Chondrocyte (in vitro differentiated cells): ENCODE data around the gene KRCC1. TPM values are rescaled to one million over a fixed set of nuclear protein-coding genes. Genes with fewer than 3 reads are reported as not detected.

Experiments used
- DNase-seq: peaks from one replicate; pipeline ENCODE4 v3.0.0; 2021; ENCODE audit warnings: mixed read lengths, low spot score
- H3K27ac Mint-ChIP-seq: one replicate; pipeline ENCODE4 v1.8.0; 2021; ENCODE audit warnings: mild to moderate bottlenecking, moderate library complexity, mixed read lengths; ENCODE audit not compliant: unreplicated experiment
- H3K27me3 Mint-ChIP-seq: 2 replicates; pipeline ENCODE4 v1.8.0; 2021; ENCODE audit warnings: low read depth, mixed read lengths
- H3K36me3 Mint-ChIP-seq: 2 replicates; pipeline ENCODE4 v1.8.0; 2021; ENCODE audit warnings: low read depth, mixed read lengths
- H3K4me1 Mint-ChIP-seq: 2 replicates; pipeline ENCODE4 v1.8.0; 2021; ENCODE audit warnings: low read depth, mild to moderate bottlenecking, mixed read lengths
- H3K4me3 Mint-ChIP-seq: one replicate; pipeline ENCODE4 v1.8.0; 2021; ENCODE audit warnings: mild to moderate bottlenecking, moderate library complexity, mixed read lengths; ENCODE audit not compliant: unreplicated experiment
- H3K9me3 Mint-ChIP-seq: 2 replicates; pipeline ENCODE4 v1.8.0; 2021; ENCODE audit warnings: low read depth, mixed read lengths
- CTCF ChIP-seq: fragments of 200-600 bp; sonication (generic); IDR thresholded peaks from 2 replicates; pipeline ENCODE4 v1.5.0; 2021; ENCODE audit warnings: antibody characterized with exemption, mild to moderate bottlenecking, moderate library complexity
- total RNA-seq: library from RNA; stranded (reverse); gene quantifications from 3 replicates; pipeline ENCODE4 v1.2.1, GENCODE V29; 2021

Gene KRCC1
- total RNA-seq, 1 donor from 2014 or later = 25.3 TPM

GRCh38 chr2:88078643-88079172 lies 23.1 kb upstream of the KRCC1 start:
- Mint-ChIP-seq H3K27me3 (peaks cover 5% of the 10 kb centered on the region), H3K9me3 (peaks cover 7% of the 10 kb centered on the region), H3K27ac (no peak overlapping the region), H3K4me3 (no peak overlapping the region), H3K36me3 (no peaks in the 10 kb centered on the region), H3K4me1 (peaks cover 8% of the 10 kb centered on the region)
- no peak for TF ChIP-seq CTCF
- DNase-seq = no peak

GRCh38 chr2:88077080-88077479 lies 21.5 kb upstream of the KRCC1 start:
- H3K4me1 Mint-ChIP-seq = peaks cover 8% of the 10 kb centered on the region
- no peaks in the 10 kb centered on the region for H3K27me3 Mint-ChIP-seq
- no peak overlapping the region for H3K4me3 Mint-ChIP-seq
- H3K9me3 Mint-ChIP-seq = peaks cover 14% of the 10 kb centered on the region
- no peak for DNase-seq
- no peak overlapping the region for H3K27ac Mint-ChIP-seq
- H3K36me3 Mint-ChIP-seq = no peaks in the 10 kb centered on the region
- no peak for TF ChIP-seq CTCF

GRCh38 chr2:88074854-88075292 lies 19.3 kb upstream of the KRCC1 start:
- peak overlapping the region; percentile 83 for H3K27ac Mint-ChIP-seq
- H3K4me1 Mint-ChIP-seq = peaks cover 8% of the 10 kb centered on the region
- peaks cover 14% of the 10 kb centered on the region for H3K9me3 Mint-ChIP-seq
- no peak overlapping the region for H3K4me3 Mint-ChIP-seq
- DNase-seq = no peak
- no peaks in the 10 kb centered on the region for H3K36me3 Mint-ChIP-seq
- no peaks in the 10 kb centered on the region for H3K27me3 Mint-ChIP-seq
- no peak for TF ChIP-seq CTCF

- TF ChIP-seq CTCF = no peak
- peaks cover 14% of the 10 kb centered on the region for H3K9me3 Mint-ChIP-seq
- H3K27ac Mint-ChIP-seq = peak overlapping the region; percentile 78
- H3K4me1 Mint-ChIP-seq = peaks cover 8% of the 10 kb centered on the region
- DNase-seq = no peak
- no peak overlapping the region for H3K4me3 Mint-ChIP-seq
- H3K36me3 Mint-ChIP-seq = no peaks in the 10 kb centered on the region
- H3K27me3 Mint-ChIP-seq = no peaks in the 10 kb centered on the region
Measured at GRCh38 chr2:88074150-88074549, 18.6 kb upstream of the KRCC1 start.

GRCh38 chr2:88071365-88071764 lies 15.8 kb upstream of the KRCC1 start:
- H3K36me3 Mint-ChIP-seq = no peaks in the 10 kb centered on the region
- H3K9me3 Mint-ChIP-seq = peaks cover 14% of the 10 kb centered on the region
- no peak for DNase-seq
- TF ChIP-seq CTCF = no peak
- H3K4me3 Mint-ChIP-seq = no peak overlapping the region
- H3K27ac Mint-ChIP-seq = no peak overlapping the region
- peaks cover 10% of the 10 kb centered on the region for H3K4me1 Mint-ChIP-seq
- H3K27me3 Mint-ChIP-seq = peaks cover 1% of the 10 kb centered on the region
